ENCODE results near the gene POLH. TPM values are rescaled to one million over a fixed set of nuclear protein-coding genes. Genes with fewer than 3 reads are reported as not detected.
A peak's percentile ranks its signal among the peaks of the same experiment; 100 is the strongest.

The POLH gene
- total RNA-seq, 1 experiment from 2014 or later: 24.9 TPM

GRCh38 chr6:43610431-43610830 lies 34.4 kb downstream of the POLH start:
- no peaks in the 10 kb centered on the region for H3K27me3 ChIP-seq (replicated peaks; ENCODE audit: insufficient read depth, low read depth, low read length, poor library complexity)
- ChIA-PET POLR2A (ENCODE audit: low non-redundant PET) (no interaction called here), CTCF (no interaction called here)
- H3K4me3 ChIP-seq (ENCODE audit: low read depth, low read length, poor library complexity, severe bottlenecking): no peak overlapping the region
- no TSS peak for BruUV-seq (replicated peaks)
- peaks cover 65% of the 10 kb centered on the region for H3K36me3 ChIP-seq (ENCODE audit: insufficient read depth, low read length, poor library complexity, severe bottlenecking)
- no peak for DNase-seq (ENCODE audit: low spot score)
- intact Hi-C loops (cut with micrococcal nuclease; ENCODE audit: unreplicated experiment): no loop called here
- peaks cover 4% of the 10 kb centered on the region for H3K4me1 ChIP-seq (ENCODE audit: insufficient read depth, low read length, poor library complexity, severe bottlenecking)
- no peak for TF ChIP-seq EZH2 (IDR thresholded peaks at IDR 0.05; ENCODE audit: borderline replicate concordance, low read depth, low read length, poor library complexity, severe bottlenecking)
- TF ChIP-seq CTCF (conservative IDR thresholded peaks at IDR 0.05; ENCODE audit: low read depth, low read length): no peak
- H3K9me3 ChIP-seq (ENCODE audit: low read depth, low read length, poor library complexity, severe bottlenecking): no peaks in the 10 kb centered on the region
- H3K27ac ChIP-seq (ENCODE audit: low read depth, low read length, poor library complexity, severe bottlenecking): no peak overlapping the region

- ChIA-PET POLR2A (ENCODE audit: low non-redundant PET) (interaction anchor here (0.7 kb wide), 1 partner anchor 623 kb away, joined by 7 read pairs; no protein-coding TSS in a partner anchor), CTCF (no interaction called here)
- Histone ChIP-seq H3K4me3 (ENCODE audit: low read depth, low read length, poor library complexity, severe bottlenecking) (no peak overlapping the region), H3K27me3 (replicated peaks; ENCODE audit: insufficient read depth, low read depth, low read length, poor library complexity) (no peaks in the 10 kb centered on the region), H3K9me3 (ENCODE audit: low read depth, low read length, poor library complexity, severe bottlenecking) (no peaks in the 10 kb centered on the region), H3K27ac (ENCODE audit: low read depth, low read length, poor library complexity, severe bottlenecking) (no peak overlapping the region), H3K36me3 (ENCODE audit: insufficient read depth, low read length, poor library complexity, severe bottlenecking) (peaks cover 44% of the 10 kb centered on the region), H3K4me1 (ENCODE audit: insufficient read depth, low read length, poor library complexity, severe bottlenecking) (no peaks in the 10 kb centered on the region)
- TSS peak; percentile 16 for BruUV-seq (replicated peaks)
- TF ChIP-seq EZH2 (IDR thresholded peaks at IDR 0.05; ENCODE audit: borderline replicate concordance, low read depth, low read length, poor library complexity, severe bottlenecking) (no peak), CTCF (conservative IDR thresholded peaks at IDR 0.05; ENCODE audit: low read depth, low read length) (no peak)
- intact Hi-C loops (cut with micrococcal nuclease; ENCODE audit: unreplicated experiment): no loop called here
- no peak for DNase-seq (ENCODE audit: low spot score)
These were observed 37.9 kb downstream of the POLH start for GRCh38 chr6:43613721-43614395.

GRCh38 chr6:43614396-43614730 lies 38.4 kb downstream of the POLH start:
- Histone ChIP-seq H3K36me3 (ENCODE audit: insufficient read depth, low read length, poor library complexity, severe bottlenecking) (peaks cover 42% of the 10 kb centered on the region), H3K4me3 (ENCODE audit: low read depth, low read length, poor library complexity, severe bottlenecking) (no peak overlapping the region), H3K4me1 (ENCODE audit: insufficient read depth, low read length, poor library complexity, severe bottlenecking) (no peaks in the 10 kb centered on the region), H3K27me3 (replicated peaks; ENCODE audit: insufficient read depth, low read depth, low read length, poor library complexity) (no peaks in the 10 kb centered on the region), H3K27ac (ENCODE audit: low read depth, low read length, poor library complexity, severe bottlenecking) (no peak overlapping the region), H3K9me3 (ENCODE audit: low read depth, low read length, poor library complexity, severe bottlenecking) (no peaks in the 10 kb centered on the region)
- CTCF ChIA-PET: no interaction called here
- DNase-seq (ENCODE audit: low spot score): no peak
- intact Hi-C loops (cut with micrococcal nuclease; ENCODE audit: unreplicated experiment): no loop called here
- POLR2A ChIA-PET (ENCODE audit: low non-redundant PET): no interaction called here
- BruUV-seq (replicated peaks): no TSS peak
- TF ChIP-seq EZH2 (IDR thresholded peaks at IDR 0.05; ENCODE audit: borderline replicate concordance, low read depth, low read length, poor library complexity, severe bottlenecking) (no peak), CTCF (conservative IDR thresholded peaks at IDR 0.05; ENCODE audit: low read depth, low read length) (no peak)
